ENCODE data around the gene MRM3.
"Not testable (repeated sequence)": the region's sequence is repeated elsewhere in the genome, so short reads cannot be mapped to it uniquely, and the experiment has no call there.

Gene MRM3

GRCh38 chr17:797236-797840, 15.2 kb downstream of the MRM3 start:
- no peak for DNase-seq

GRCh38 chr17:798246-798645, 16.1 kb downstream of the MRM3 start:
- no peak for DNase-seq

GRCh38 chr17:799261-799660, 17.1 kb downstream of the MRM3 start:
- no peak for DNase-seq

- no peak for DNase-seq
Observed at GRCh38 chr17:800446-801242, 18.5 kb downstream of the MRM3 start.

GRCh38 chr17:801660-802059, 19.5 kb downstream of the MRM3 start:
- no peak for DNase-seq

GRCh38 chr17:802481-802880, 20.3 kb downstream of the MRM3 start:
- DNase-seq = no peak

GRCh38 chr17:802901-803881, 21.0 kb downstream of the MRM3 start:
- DNase-seq = no peak

GRCh38 chr17:804541-805435, 22.6 kb downstream of the MRM3 start:
- no peak for DNase-seq

GRCh38 chr17:805886-806285, 23.7 kb downstream of the MRM3 start:
- not testable (repeated sequence) for DNase-seq

- no peak for DNase-seq
Observed at GRCh38 chr17:806346-806745, 24.2 kb downstream of the MRM3 start.

GRCh38 chr17:806781-807522, 24.8 kb downstream of the MRM3 start:
- DNase-seq = no peak

- DNase-seq = no peak
Observed at GRCh38 chr17:807523-808294, 25.6 kb downstream of the MRM3 start.

- DNase-seq = no peak
Observed at GRCh38 chr17:811051-811784, 29.1 kb downstream of the MRM3 start.

- no peak for DNase-seq
Observed at GRCh38 chr17:812638-813204, 30.6 kb downstream of the MRM3 start.

GRCh38 chr17:814371-814770, 32.2 kb downstream of the MRM3 start:
- DNase-seq = no peak

GRCh38 chr17:819251-819650, 37.1 kb downstream of the MRM3 start:
- no peak for DNase-seq

- no peak for DNase-seq
Observed at GRCh38 chr17:823501-823902, 41.3 kb downstream of the MRM3 start.

- no peak for DNase-seq
Observed at GRCh38 chr17:824378-824777, 42.2 kb downstream of the MRM3 start.

GRCh38 chr17:825216-825615, 43.1 kb downstream of the MRM3 start:
- no peak for DNase-seq

GRCh38 chr17:826778-827177, 44.6 kb downstream of the MRM3 start:
- DNase-seq = no peak

Measured in CD4-positive, alpha-beta T cell treated with Interleukin-17A for 4 hours (primary cell).